NK-92 (cell line): ENCODE measurements around the gene SLC25A41.

Source experiments
- DNase-seq: peaks from one replicate; lab custom pipeline; 2025; ENCODE audit not compliant: unreplicated experiment; lab: John Stamatoyannopoulos, UW

SLC25A41 gene

GRCh38 chr19:6460099-6460884 lies 26.7 kb upstream of the SLC25A41 start:
- DNase-seq, result peak; percentile 60

- DNase-seq, result no peak
These were observed 25.9 kb upstream of the SLC25A41 start, which contains the start of gene SLC25A23 for GRCh38 chr19:6459262-6460098. TSS of gene SLC25A23 (minus strand) at chr19:6459792. CDS start at chr19:6459628, 164 bp downstream.

DNA sequence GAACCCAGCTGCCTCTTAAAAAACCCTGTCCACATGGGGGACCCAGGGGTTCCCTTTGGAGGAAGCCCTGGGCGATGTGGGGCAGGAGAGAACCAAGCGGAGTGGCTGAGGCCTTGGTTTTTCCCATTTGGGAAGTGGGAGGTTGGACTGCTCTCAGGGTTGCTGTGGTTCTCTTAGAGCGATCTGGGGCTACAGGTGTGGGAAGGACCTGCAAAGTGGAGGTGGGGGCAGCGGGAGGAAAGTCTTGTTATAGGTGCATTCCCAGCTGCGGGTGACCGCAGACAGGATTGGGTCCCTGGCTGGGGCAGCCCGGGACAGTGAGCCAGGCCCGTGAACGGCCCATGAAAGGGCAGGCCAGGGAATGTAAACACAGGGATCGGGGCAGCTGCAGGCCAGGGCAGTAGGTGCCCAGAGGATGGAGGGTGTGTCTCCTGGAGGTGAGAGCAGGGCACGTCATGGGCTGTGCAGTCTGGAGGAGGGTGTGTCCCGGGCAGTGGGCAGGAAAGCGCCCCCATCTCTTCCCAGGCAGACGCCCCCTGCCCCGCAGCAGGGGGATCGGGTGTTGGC lies 25.2 kb upstream of the SLC25A41 start:
- no peak for DNase-seq

- DNase-seq, result no peak
These were observed 24.6 kb upstream of the SLC25A41 start for GRCh38 chr19:6457958-6458694.

DNA sequence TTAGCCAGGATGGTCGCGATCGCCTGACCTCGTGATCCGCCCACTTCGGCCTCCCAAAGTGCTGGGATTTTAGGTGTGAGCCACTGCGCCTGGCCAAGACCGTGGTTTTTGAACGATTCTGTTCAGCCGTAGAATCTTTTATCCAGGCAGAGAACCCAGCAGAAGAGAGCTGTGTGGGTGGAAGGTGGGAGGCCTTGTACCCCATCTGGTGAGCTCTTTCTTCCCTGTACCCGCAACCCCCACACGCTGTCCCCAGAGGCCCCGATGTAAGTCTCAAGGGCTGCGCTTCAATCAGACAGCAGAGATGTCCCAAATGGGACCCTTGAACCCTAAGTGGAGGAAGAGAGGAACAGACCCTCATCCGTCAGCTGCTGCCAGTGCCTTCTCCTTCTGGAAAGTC lies 22.4 kb upstream of the SLC25A41 start:
- DNase-seq, result no peak

- no peak for DNase-seq
These were observed 20.5 kb upstream of the SLC25A41 start for GRCh38 chr19:6453951-6454565.

GRCh38 chr19:6452899-6453298 lies 19.3 kb upstream of the SLC25A41 start:
- no peak for DNase-seq

- DNase-seq, result no peak
These were observed 18.7 kb upstream of the SLC25A41 start for GRCh38 chr19:6452223-6452614.

- DNase-seq, result no peak
These were observed 18.1 kb upstream of the SLC25A41 start for GRCh38 chr19:6451583-6452222.

DNA sequence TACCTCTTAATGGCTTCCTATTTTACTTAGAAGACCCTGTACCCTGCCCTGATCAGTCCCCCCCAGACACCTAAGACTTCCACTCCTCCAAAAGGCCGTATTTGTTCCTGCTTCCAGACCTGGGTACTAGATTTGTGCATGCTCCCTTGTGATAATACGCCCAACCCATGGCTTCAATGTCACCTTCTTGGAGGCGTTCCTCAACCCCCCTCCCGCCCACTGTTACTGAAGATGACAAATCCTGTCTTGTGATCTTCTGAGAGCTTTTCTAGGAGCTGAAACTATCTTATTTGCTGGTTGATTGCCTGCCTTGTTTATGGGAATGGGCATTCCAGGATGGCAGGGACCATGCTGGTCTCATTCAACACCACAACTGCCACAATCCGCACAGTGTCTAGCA lies 16.6 kb upstream of the SLC25A41 start:
- no peak for DNase-seq

- no peak for DNase-seq
These were observed 14.5 kb upstream of the SLC25A41 start for GRCh38 chr19:6448045-6448444.

- DNase-seq, result no peak
These were observed 12.9 kb upstream of the SLC25A41 start for GRCh38 chr19:6446452-6446851.

- no peak for DNase-seq
These were observed 10.4 kb upstream of the SLC25A41 start for GRCh38 chr19:6443986-6444385.

DNA sequence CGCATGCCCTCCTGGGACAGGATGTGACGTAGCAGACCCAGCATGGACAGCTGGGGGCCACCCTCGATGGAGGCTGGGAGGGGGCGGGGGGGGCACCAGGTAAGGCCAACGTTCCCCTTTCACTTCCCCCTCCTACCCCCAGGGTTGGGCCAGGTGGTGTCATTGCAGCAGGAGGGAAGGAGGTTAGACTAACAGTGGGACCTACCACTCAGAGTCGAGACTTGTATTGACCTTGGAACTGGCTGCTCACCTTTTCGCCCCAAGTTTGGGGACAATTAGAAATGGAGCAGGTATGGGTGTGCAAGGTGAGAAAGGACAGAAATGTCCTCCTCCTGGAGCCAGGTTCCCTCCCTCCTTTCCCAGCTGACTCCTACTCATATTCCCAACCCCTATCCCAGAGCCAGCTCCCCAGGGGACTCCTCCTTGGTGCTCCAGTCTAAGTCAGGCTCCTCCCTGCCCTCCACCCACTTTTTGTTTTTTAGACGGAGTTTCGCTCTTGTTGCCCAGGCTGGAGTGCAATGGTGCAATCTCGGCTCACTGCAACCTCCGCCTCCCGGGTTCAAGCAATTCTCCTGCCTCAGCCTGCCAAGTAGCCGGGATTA lies 8.6 kb upstream of the SLC25A41 start:
- no peak for DNase-seq

GRCh38 chr19:6440905-6441304 lies 7.3 kb upstream of the SLC25A41 start:
- DNase-seq, result no peak

DNA sequence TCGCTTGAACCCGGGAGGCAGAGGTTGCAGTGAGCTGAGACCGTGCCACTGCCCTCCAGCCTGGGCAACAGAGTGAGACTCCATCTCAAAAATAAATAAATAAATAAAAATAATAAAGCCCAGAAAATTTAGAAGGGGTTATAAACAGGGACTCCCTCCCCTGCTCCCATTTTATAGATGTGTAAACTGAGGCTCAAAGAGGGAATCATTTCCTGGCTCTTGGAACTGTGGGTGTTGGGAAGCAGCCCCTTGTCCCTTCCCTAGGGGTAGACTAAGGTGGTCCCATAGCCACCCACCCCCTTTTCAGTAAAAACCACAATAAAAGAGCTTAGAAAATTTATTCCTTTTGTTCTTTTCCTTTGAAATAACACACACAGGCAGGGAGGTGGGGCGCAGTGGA lies 6.2 kb upstream of the SLC25A41 start:
- no peak for DNase-seq

- no peak for DNase-seq
These were observed 398 bp downstream of the SLC25A41 start for GRCh38 chr19:6433165-6433564.

- no peak for DNase-seq
These were observed 1.7 kb downstream of the SLC25A41 start for GRCh38 chr19:6431891-6432290.

- no peak for DNase-seq
These were observed 3.9 kb downstream of the SLC25A41 start for GRCh38 chr19:6429419-6430221.
